Tibial nerve (tissue), 4 donors: ENCODE data around the gene CLK2. TPM values are rescaled to one million over a fixed set of nuclear protein-coding genes. Genes with fewer than 3 reads are reported as not detected.

Experiments
- DNase-seq, 2 donors: peaks; one replicate each; pipeline ENCODE4 v3.0.0-alpha.2; 2019; ENCODE audit warnings: low spot score in 2 of 2
- H3K27ac ChIP-seq, 4 donors: fragments of 200-600 bp; sonication (generic) in 3 of 4; one replicate each; pipeline ENCODE4 v1.5.1; 2017 to 2019; ENCODE audit warnings: mild to moderate bottlenecking in 1 of 4
- H3K27me3 ChIP-seq, 2 donors: fragments of 200-600 bp; sonication (generic) in 1 of 2; one replicate each; pipeline versions ENCODE4 v1.5.1 to v1.6.0; 2017 to 2019
- H3K36me3 ChIP-seq, 3 donors: fragments of 200-600 bp; sonication (generic); one replicate each; pipeline ENCODE4 v1.5.1; 2018 to 2019
- H3K4me1 ChIP-seq, 4 donors: fragments of 200-600 bp; sonication (generic) in 3 of 4; one replicate each; pipeline ENCODE4 v1.5.1; 2017 to 2019
- H3K4me3 ChIP-seq, 4 donors: fragments of 200-600 bp; sonication (generic) in 3 of 4; one replicate each; pipeline ENCODE4 v1.5.1; 2017 to 2019; ENCODE audit warnings: mild to moderate bottlenecking in 1 of 4, moderate library complexity in 1 of 4
- H3K9me3 ChIP-seq, 4 donors: fragments of 200-600 bp; sonication (generic) in 3 of 4; one replicate each; pipeline ENCODE4 v1.5.1; 2017 to 2019
- CTCF ChIP-seq, 5 experiments: fragments of 200-600 bp in 3 of 5; fragments of 450-650 bp in 2 of 5; sonication (generic) in 3 of 5; IDR thresholded peaks; one replicate each; pipeline ENCODE4 v1.5.1; 2016 to 2019; ENCODE audit warnings: antibody characterized with exemption in 5 of 5, mild to moderate bottlenecking in 3 of 5, moderate library complexity in 2 of 5
- EP300 ChIP-seq, 2 donors: sonication (generic); formaldehyde crosslinking; IDR thresholded peaks; one replicate each; pipeline ENCODE4 v1.6.1; 2017; ENCODE audit warnings: antibody characterized with exemption in 2 of 2, mild to moderate bottlenecking in 1 of 2
- POLR2A ChIP-seq, 2 donors: fragments of 450-650 bp; IDR thresholded peaks; one replicate each; pipeline ENCODE4 v1.6.1; 2017; ENCODE audit warnings: antibody characterized with exemption in 2 of 2, mild to moderate bottlenecking in 2 of 2, moderate library complexity in 2 of 2
- WGBS, 2 donors: methylation state at CpG; one replicate each; pipeline ENCODE4 v1.1.5; 2018; 5-methylcytosine and 5-hydroxymethylcytosine counted together
- total RNA-seq, 4 donors: library from RNA; depleted of rRNA; stranded (reverse); fragments of >200 nt; gene quantifications; one replicate each; pipeline ENCODE4 v1.1.0, GENCODE V29; 2016

The CLK2 gene
- total RNA-seq, 4 donors from 2014 or later = 41.0 to 70.6 (median 52.3) TPM

GRCh38 chr1:155254714-155255242 is 18.5 kb downstream of the CLK2 start:
- peak overlapping the region; percentile 93 to 99 (median 96) for H3K27ac ChIP-seq
- no peak for DNase-seq
- H3K9me3 ChIP-seq = no peaks in the 10 kb centered on the region
- H3K27me3 ChIP-seq = no peaks in the 10 kb centered on the region
- WGBS, 2 donors = 0 to 1% methylated on average over 18 to 27 of the region's 35 CpGs
- H3K4me3 ChIP-seq = peak overlapping the region; percentile 69 to 95 (median 82)
- no peak for TF ChIP-seq EP300 (IDR thresholded peaks at IDR 0.05)
- TF ChIP-seq POLR2A (IDR thresholded peaks at IDR 0.05) = no peak
- peak in 1 of 5 experiments; percentile 9 for TF ChIP-seq CTCF (IDR thresholded peaks at IDR 0.05)
- H3K36me3 ChIP-seq = peaks cover 0 to 31% (median 4%) of the 10 kb centered on the region in 3 donors
- peaks cover 0 to 55% (median 32%) of the 10 kb centered on the region in 4 donors for H3K4me1 ChIP-seq

GRCh38 chr1:155254228-155254713 is 19.0 kb downstream of the CLK2 start:
- peaks cover 0 to 55% (median 32%) of the 10 kb centered on the region in 4 donors for H3K4me1 ChIP-seq
- TF ChIP-seq EP300 (IDR thresholded peaks at IDR 0.05) = no peak
- no peak for TF ChIP-seq CTCF (IDR thresholded peaks at IDR 0.05)
- no peak for TF ChIP-seq POLR2A (IDR thresholded peaks at IDR 0.05)
- DNase-seq = no peak

GRCh38 chr1:155253797-155254196 is 19.5 kb downstream of the CLK2 start:
- H3K36me3 ChIP-seq = peaks cover 0 to 31% (median 4%) of the 10 kb centered on the region in 3 donors
- peak overlapping the region in 3 of 4 donors; percentile 93 to 99 (median 97) for H3K27ac ChIP-seq
- WGBS, 2 donors = 42 to 45% methylated on average over 5 of the region's 5 CpGs
- TF ChIP-seq EP300 (IDR thresholded peaks at IDR 0.05) (no peak), CTCF (IDR thresholded peaks at IDR 0.05) (no peak), POLR2A (IDR thresholded peaks at IDR 0.05) (no peak)
- DNase-seq = no peak
- peak overlapping the region in 2 of 4 donors; percentile 84 to 95 for H3K4me3 ChIP-seq
- H3K9me3 ChIP-seq = no peaks in the 10 kb centered on the region
- H3K4me1 ChIP-seq = peaks cover 0 to 55% (median 32%) of the 10 kb centered on the region in 4 donors
- H3K27me3 ChIP-seq = no peaks in the 10 kb centered on the region

More at GRCh38 chr1:155254228-155254713, 19.0 kb downstream of the CLK2 start:
- Histone ChIP-seq H3K27ac (peak overlapping the region; percentile 93 to 99 (median 96)), H3K9me3 (no peaks in the 10 kb centered on the region), H3K36me3 (peaks cover 0 to 30% (median 4%) of the 10 kb centered on the region in 3 donors), H3K27me3 (no peaks in the 10 kb centered on the region), H3K4me3 (peak overlapping the region; percentile 69 to 95 (median 82))
- 38 to 47% methylated on average over 5 to 7 of the region's 12 CpGs for WGBS, 2 donors

GRCh38 chr1:155253208-155253607 is 20.1 kb downstream of the CLK2 start:
- 77 to 81% methylated on average over 5 of the region's 5 CpGs for WGBS, 2 donors
- no peak for DNase-seq
- no peak for TF ChIP-seq CTCF (IDR thresholded peaks at IDR 0.05)
- no peak for TF ChIP-seq POLR2A (IDR thresholded peaks at IDR 0.05)
- TF ChIP-seq EP300 (IDR thresholded peaks at IDR 0.05) = no peak
- peak overlapping the region in 2 of 4 donors; percentile 93 to 99 for H3K27ac ChIP-seq
- H3K4me1 ChIP-seq = peaks cover 0 to 55% (median 32%) of the 10 kb centered on the region in 4 donors
- no peaks in the 10 kb centered on the region for H3K27me3 ChIP-seq
- no peaks in the 10 kb centered on the region for H3K9me3 ChIP-seq
- peaks cover 0 to 31% (median 0%) of the 10 kb centered on the region in 3 donors for H3K36me3 ChIP-seq
- no peak overlapping the region for H3K4me3 ChIP-seq

GRCh38 chr1:155251566-155251965 is 21.7 kb downstream of the CLK2 start:
- Histone ChIP-seq H3K4me1 (peaks cover 0 to 52% (median 31%) of the 10 kb centered on the region in 4 donors), H3K27ac (peak overlapping the region in 2 of 4 donors; percentile 49 to 78)
- 66 to 76% methylated on average over 7 of the region's 7 CpGs for WGBS, 2 donors

More at GRCh38 chr1:155251566-155251965, 21.7 kb downstream of the CLK2 start:
- DNase-seq = no peak
- H3K27me3 ChIP-seq = no peaks in the 10 kb centered on the region
- H3K4me3 ChIP-seq = no peak overlapping the region
- TF ChIP-seq POLR2A (IDR thresholded peaks at IDR 0.05) = no peak
- no peak for TF ChIP-seq CTCF (IDR thresholded peaks at IDR 0.05)
- no peak for TF ChIP-seq EP300 (IDR thresholded peaks at IDR 0.05)
- peaks cover 0 to 33% (median 0%) of the 10 kb centered on the region in 3 donors for H3K36me3 ChIP-seq
- no peaks in the 10 kb centered on the region for H3K9me3 ChIP-seq
